Fibroblast of the aortic adventitia (primary cell): Measurements from ENCODE around the gene CCDC177. TPM values are rescaled to one million over a fixed set of nuclear protein-coding genes. Genes with fewer than 3 reads are reported as not detected.

Experiments used
- DNase-seq: peaks from one replicate; pipeline ENCODE4 v3.0.0-alpha.2; 2010; ENCODE audit warnings: low read depth
- H3K4me3 ChIP-seq: 2 replicates; pipeline ENCODE4 v1.5.1; 2011; ENCODE audit warnings: low read depth, mild to moderate bottlenecking, control low read depth, low read length, moderate library complexity
- CTCF ChIP-seq: IDR thresholded peaks from 2 replicates; pipeline ENCODE4 v1.5.1; 2011; ENCODE audit warnings: mild to moderate bottlenecking, low read length, control low read depth, inconsistent platforms; ENCODE audit not compliant: insufficient read depth
- total RNA-seq: library from RNA; depleted of rRNA; stranded (reverse); fragments of >200 nt; gene quantifications from 2 replicates; pipeline ENCODE4 v1.2.3, GENCODE V29; 2012; ENCODE audit warnings: low replicate concordance

CCDC177 gene
- not detected in 2 replicates for total RNA-seq

- peak; percentile 98 for TF ChIP-seq CTCF
- peak; percentile 57 for DNase-seq
- peak within 1 kb of the TSS; percentile 47 for H3K4me3 ChIP-seq
Measured at GRCh38 chr14:69574263-69574953, at the start of gene CCDC177. CCDC177 (minus strand) TSS chr14:69574871; CDS start chr14:69573622, 1,249 bp downstream.

- no peak for TF ChIP-seq CTCF
- DNase-seq: no peak
- no peak overlapping the region for H3K4me3 ChIP-seq
Measured at GRCh38 chr14:69624136-69624535, 49.5 kb upstream of the CCDC177 start.

DNA sequence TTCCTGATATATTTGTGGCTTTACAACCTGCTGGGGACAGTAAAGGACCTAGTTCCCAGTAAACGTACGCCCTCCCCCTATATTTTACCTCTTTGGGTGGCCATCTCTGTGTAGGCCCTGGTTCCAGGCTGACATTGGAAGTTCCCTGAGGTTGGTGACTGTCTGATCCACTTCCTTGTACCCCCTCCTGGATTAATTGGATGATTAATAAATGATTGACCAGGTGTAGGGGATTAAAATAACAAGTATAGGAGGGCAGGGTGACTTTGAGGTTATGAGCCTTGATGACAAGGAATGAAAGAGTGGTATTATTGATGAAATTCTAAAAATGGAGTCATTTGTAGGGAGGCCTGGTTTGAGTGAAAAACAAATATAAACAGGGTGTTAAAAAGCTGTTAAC, 46.3 kb upstream of the CCDC177 start:
- no peak for DNase-seq
- H3K4me3 ChIP-seq: no peak overlapping the region
- TF ChIP-seq CTCF: no peak

DNA sequence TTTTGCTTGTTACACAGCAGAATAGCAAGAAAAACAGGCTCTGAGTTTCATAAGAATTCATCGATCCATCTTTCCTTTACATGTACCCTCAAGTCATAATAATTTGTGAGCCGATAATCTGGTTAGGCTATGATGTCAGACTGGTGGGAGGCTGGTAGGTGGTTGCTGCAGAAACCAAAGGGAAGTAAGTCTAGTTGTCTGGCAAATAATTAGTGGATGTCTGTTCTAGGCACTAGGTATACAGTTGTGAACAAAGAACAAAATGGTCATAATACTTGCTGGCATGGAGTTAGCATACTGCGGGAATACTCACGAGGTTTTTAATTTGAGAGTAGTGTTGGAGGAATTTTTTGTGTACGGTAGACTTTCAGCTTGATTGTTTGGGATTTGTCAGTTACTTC, 45.5 kb upstream of the CCDC177 start:
- no peak for TF ChIP-seq CTCF

DNA sequence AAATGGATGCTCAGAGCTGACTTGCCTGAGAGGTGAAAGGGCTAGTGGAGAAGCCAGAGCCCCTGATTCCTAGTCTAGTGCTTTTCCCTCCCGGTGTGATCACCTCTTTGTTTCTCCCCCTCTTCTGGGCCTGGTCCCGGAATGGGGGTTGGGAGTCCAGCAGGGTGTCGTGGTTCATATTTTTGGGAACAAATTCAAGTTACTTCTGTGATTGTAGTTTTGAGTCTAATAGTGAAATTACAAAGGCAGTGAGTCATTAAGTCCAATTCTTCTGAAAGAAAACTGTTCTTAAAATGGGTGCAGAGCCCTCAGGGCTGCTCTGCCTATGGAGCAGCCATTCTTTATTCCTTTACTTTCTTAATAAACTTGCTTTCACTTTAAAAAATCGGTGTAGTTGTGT, 44.3 kb upstream of the CCDC177 start:
- no peak for TF ChIP-seq CTCF
- peak; percentile 54 for DNase-seq
- H3K4me3 ChIP-seq: no peak overlapping the region

More for the DNA sequence above, 45.5 kb upstream of the CCDC177 start:
- no peak for DNase-seq
- H3K4me3 ChIP-seq: no peak overlapping the region

DNA sequence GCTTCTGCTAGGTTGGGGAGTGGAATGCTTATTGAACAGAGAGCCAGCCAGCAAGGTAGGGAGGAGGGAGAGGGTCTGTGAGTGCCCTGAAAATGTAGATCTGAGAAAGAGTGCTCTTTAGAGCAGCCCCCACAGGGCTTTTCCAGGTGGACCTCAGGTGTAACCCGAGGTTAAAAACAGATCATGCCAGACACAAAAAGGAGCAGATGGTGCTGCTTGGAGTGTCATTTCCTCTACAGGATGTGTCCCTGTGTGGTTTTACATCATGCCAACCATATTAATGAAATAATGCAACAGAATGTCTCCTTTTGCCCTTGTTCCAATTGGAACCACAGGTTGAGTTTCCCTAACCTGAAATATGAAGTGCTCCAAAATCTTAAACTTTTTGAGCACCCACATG, 43.1 kb upstream of the CCDC177 start:
- TF ChIP-seq CTCF: no peak

GRCh38 chr14:69616408-69616773, 41.7 kb upstream of the CCDC177 start:
- DNase-seq: no peak
- peak overlapping the region; percentile 45 for H3K4me3 ChIP-seq
- no peak for TF ChIP-seq CTCF

More for the DNA sequence above, 43.1 kb upstream of the CCDC177 start:
- DNase-seq: no peak
- H3K4me3 ChIP-seq: no peak overlapping the region
